ENCODE results near the gene MFRP.
A peak's percentile ranks its signal among the peaks of the same experiment; 100 is the strongest.

MFRP gene

GRCh38 chr11:119366690-119367620 is 20.4 kb upstream of the MFRP start:
- no peak for DNase-seq (ENCODE audit: low spot score)
- no peak for TF ChIP-seq CTCF (IDR thresholded peaks at IDR 0.05; ENCODE audit: extremely low read depth, missing control alignments)

DNA sequence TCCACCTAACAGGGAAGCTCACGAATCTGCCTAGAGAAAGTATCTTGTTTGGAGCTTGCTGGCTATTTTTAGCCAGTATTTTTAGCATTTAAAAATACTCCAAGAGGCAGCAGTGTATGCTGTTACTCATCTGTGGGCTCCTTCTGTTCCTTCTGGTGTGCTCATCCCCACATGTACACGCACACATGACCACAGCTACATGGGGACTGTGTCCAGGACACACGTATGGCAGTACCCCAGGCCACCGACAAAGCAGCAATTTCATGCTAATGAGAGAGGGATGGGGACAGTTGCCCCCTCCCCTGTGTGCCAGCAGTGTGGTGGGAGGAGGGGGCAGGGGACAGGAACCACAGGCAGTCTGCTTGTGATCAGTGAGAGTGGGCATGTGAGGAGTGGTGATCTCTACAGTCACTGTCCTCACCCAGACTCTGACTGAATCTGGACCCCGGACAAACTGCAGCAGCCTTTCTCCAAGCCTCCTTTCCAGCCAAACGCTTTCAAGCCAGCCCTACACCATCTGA is 18.6 kb upstream of the MFRP start:
- no peak for DNase-seq (ENCODE audit: low spot score)
- no peak for TF ChIP-seq CTCF (IDR thresholded peaks at IDR 0.05; ENCODE audit: extremely low read depth, missing control alignments)

- TF ChIP-seq CTCF (IDR thresholded peaks at IDR 0.05; ENCODE audit: extremely low read depth, missing control alignments) = no peak
- peak; percentile 89 for DNase-seq (ENCODE audit: low spot score)
Observed at GRCh38 chr11:119363851-119364590, 17.5 kb upstream of the MFRP start.

DNA sequence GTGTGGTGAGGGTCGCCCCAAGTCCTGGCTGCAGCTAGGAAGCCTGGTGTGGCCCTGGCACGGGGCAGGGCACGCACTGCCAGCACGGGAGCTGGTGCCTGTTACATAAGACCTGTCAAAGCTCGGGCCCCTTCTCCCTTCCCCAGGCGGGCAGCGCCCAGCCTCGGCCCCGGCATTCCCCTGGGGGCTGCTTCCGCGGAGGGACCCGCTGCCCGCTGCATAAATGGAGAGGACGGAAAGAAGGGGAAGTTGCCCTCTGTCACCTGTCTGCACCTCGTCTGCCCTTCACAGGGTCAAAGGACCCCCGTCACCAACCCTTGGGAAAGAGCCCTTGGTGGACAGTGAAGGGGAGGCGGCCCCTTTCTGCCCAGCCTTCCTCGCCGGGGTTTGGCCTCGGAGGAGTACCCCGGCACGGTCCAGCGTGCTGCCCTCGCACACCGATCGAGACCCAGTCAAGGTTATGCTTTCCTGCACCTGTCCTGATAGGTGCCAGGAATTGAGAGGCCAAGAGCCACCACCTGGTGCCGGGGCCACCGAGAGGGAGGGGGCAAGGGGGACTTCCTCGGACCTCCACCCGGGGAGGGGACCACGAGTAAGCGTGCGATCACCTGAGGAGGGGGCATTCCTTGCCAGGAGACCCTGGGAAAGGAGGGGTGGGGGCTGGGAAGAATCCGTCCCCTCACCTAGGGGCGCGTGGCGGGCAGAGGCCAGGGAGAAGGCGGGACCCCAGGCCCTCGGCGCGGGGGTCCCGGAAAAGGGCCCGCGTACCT is 16.8 kb upstream of the MFRP start:
- no peak for DNase-seq (ENCODE audit: low spot score)
- TF ChIP-seq CTCF (IDR thresholded peaks at IDR 0.05; ENCODE audit: extremely low read depth, missing control alignments) = no peak

DNA sequence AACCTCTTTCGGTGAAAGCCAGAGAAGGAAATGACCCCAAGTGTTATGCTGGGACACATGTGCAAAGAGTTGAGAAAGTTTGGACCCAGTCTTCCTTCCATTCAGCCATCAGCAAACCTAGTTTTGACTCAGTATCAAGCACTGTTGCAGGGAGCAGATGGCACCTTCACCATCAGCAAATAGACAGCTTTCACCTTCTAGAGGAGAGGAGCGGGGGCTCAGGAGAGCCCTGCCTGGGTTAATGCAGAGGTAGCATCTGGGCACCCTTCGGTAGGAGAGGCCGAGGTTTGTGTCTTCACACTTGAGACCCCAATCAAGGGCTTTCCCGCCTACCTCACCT is 16.2 kb upstream of the MFRP start:
- no peak for TF ChIP-seq CTCF (IDR thresholded peaks at IDR 0.05; ENCODE audit: extremely low read depth, missing control alignments)

DNA sequence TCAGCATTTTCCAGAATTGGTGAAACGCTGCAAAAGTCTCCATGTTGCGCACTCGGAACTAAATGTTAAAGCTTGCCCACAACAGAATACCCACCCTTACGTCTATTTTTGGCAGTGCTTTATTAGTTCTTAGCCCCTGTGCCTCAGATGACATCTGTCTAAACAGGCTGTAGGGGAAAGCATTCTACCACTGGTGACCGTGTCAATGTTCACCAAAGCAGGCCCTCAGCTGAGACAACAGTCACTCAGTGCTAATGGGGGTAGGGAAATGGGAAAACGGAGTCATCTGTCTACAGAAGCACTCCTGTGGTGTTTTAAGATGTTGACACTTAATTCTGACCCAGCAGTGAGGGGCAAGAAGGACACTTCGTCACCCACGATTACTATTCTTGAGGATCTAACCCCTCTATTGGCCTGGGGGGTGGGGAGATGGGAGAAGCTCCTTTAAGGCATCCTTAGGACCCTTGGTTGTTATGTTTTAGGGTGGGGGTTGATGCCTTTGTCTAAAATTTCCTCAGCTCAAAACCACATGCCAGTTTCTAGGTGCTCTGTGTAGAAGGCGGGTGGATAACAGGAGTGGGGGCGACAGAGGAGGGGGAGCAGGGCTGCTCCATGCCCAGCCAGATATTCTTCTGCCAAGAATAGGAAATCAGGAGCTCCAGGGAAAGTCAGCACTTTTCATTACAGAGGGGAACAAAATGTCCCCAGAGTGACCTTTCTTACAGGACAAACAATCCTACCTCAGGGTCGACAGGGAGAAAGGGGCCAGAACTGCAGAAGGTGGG is 15.6 kb upstream of the MFRP start:
- no peak for DNase-seq (ENCODE audit: low spot score)
- no peak for TF ChIP-seq CTCF (IDR thresholded peaks at IDR 0.05; ENCODE audit: extremely low read depth, missing control alignments)

More for the DNA sequence above, 16.2 kb upstream of the MFRP start:
- no peak for DNase-seq (ENCODE audit: low spot score)

Measured in GM20000 (cell line).